Esophagus muscularis mucosa (tissue), 4 donors: ENCODE measurements around the gene CUX1. TPM values are rescaled to one million over a fixed set of nuclear protein-coding genes. Genes with fewer than 3 reads are reported as not detected.
"Not testable (repeated sequence)": the region's sequence is repeated elsewhere in the genome, so short reads cannot be mapped to it uniquely, and the experiment has no call there.

Experiments used
- DNase-seq: peaks from one replicate; pipeline ENCODE4 v3.0.0-alpha.2; 2017; ENCODE audit errors: extremely low spot score
- H3K27ac ChIP-seq, 4 donors: fragments of 200-600 bp; sonication (generic); replicated peaks in 1 of 4; 1 replicate in 3 of 4; 2 replicates in 1 of 4; pipeline ENCODE4 v1.5.1; 2016 to 2019; ENCODE audit warnings: mild to moderate bottlenecking in 1 of 4
- H3K27me3 ChIP-seq, 4 donors: fragments of 200-600 bp; sonication (generic); one replicate each; pipeline versions ENCODE4 v1.5.1 to v1.6.0; 2016 to 2019
- H3K36me3 ChIP-seq, 4 donors: fragments of 200-600 bp; sonication (generic); one replicate each; pipeline ENCODE4 v1.5.1; 2016 to 2019
- H3K4me1 ChIP-seq, 4 donors: fragments of 200-600 bp; sonication (generic); one replicate each; pipeline ENCODE4 v1.5.1; 2016 to 2019
- H3K4me3 ChIP-seq, 4 donors: fragments of 200-600 bp; sonication (generic); 1 replicate in 2 of 4; 2 replicates in 2 of 4; pipeline ENCODE4 v1.5.1; 2016 to 2019; ENCODE audit warnings: mild to moderate bottlenecking in 4 of 4, moderate library complexity in 1 of 4
- H3K9me3 ChIP-seq, 4 donors: fragments of 200-600 bp; sonication (generic); 1 replicate in 3 of 4; 2 replicates in 1 of 4; pipeline ENCODE4 v1.5.1; 2016 to 2019
- CTCF ChIP-seq, 3 experiments: fragments of 200-600 bp in 2 of 3; fragments of 450-650 bp in 1 of 3; sonication (generic) in 2 of 3; IDR thresholded peaks; one replicate each; pipeline ENCODE4 v1.5.1; 2017 to 2019; ENCODE audit warnings: antibody characterized with exemption in 3 of 3, mild to moderate bottlenecking in 2 of 3, moderate library complexity in 1 of 3
- EP300 ChIP-seq: sonication (generic); formaldehyde crosslinking; IDR thresholded peaks from one replicate; pipeline ENCODE4 v1.6.1; 2017; ENCODE audit warnings: antibody characterized with exemption
- POLR2A ChIP-seq: fragments of 450-650 bp; IDR thresholded peaks from one replicate; pipeline ENCODE4 v1.6.1; 2017; ENCODE audit warnings: antibody characterized with exemption, moderate library complexity, mild to moderate bottlenecking, low read depth
- POLR2AphosphoS5 ChIP-seq, 2 donors: sonication (generic); formaldehyde crosslinking; IDR thresholded peaks; one replicate each; pipeline ENCODE4 v1.6.1; 2017; ENCODE audit warnings: antibody characterized with exemption in 2 of 2
- WGBS: methylation state at CpG from one replicate; pipeline ENCODE4 v1.1.5; 2018; 5-methylcytosine and 5-hydroxymethylcytosine counted together
- intact Hi-C: fragments of 100-400 bp; cut with DNase I; formaldehyde crosslinking; loops from one replicate; pipeline ENCODE4 v1.15.1; 2023
- total RNA-seq, 4 donors: library from RNA; depleted of rRNA; stranded (reverse); fragments of >200 nt; gene quantifications; one replicate each; pipeline versions ENCODE4 v1.1.0 to v1.2.1, GENCODE V29; 2016

Gene CUX1
- total RNA-seq, 4 donors from 2014 or later, result 61.5 to 136 (median 92.3) TPM

GRCh38 chr7:101985057-101985902 is 167.9 kb downstream of the CUX1 start:
- no peaks in the 10 kb centered on the region for H3K9me3 ChIP-seq
- H3K36me3 ChIP-seq, result no peaks in the 10 kb centered on the region
- no peak overlapping the region for H3K4me3 ChIP-seq
- TF ChIP-seq EP300 (no peak), POLR2AphosphoS5 (IDR thresholded peaks at IDR 0.05) (no peak), CTCF (IDR thresholded peaks at IDR 0.05) (no peak), POLR2A (no peak)
- H3K27me3 ChIP-seq, result no peaks in the 10 kb centered on the region
- DNase-seq, result no peak
- 68% methylated on average over 14 of the region's 14 CpGs for WGBS
- H3K27ac ChIP-seq, result no peak overlapping the region
- intact Hi-C loops, result no loop called here
- H3K4me1 ChIP-seq, result peaks cover 8 to 25% (median 19%) of the 10 kb centered on the region in 4 donors

- intact Hi-C loops, result no loop called here
- no peak overlapping the region for H3K4me3 ChIP-seq
- no peaks in the 10 kb centered on the region for H3K36me3 ChIP-seq
- 73% methylated on average over 16 of the region's 16 CpGs for WGBS
- peaks cover 8 to 25% (median 19%) of the 10 kb centered on the region in 4 donors for H3K4me1 ChIP-seq
- H3K27me3 ChIP-seq, result no peaks in the 10 kb centered on the region
- no peak for TF ChIP-seq CTCF (IDR thresholded peaks at IDR 0.05)
- DNase-seq, result no peak
- peak overlapping the region in 1 of 4 donors; percentile 38 for H3K27ac ChIP-seq
- no peaks in the 10 kb centered on the region for H3K9me3 ChIP-seq
Measured at GRCh38 chr7:101985903-101986734, 168.7 kb downstream of the CUX1 start.

GRCh38 chr7:101987494-101987893 is 170.1 kb downstream of the CUX1 start:
- no peak for TF ChIP-seq EP300
- TF ChIP-seq CTCF (IDR thresholded peaks at IDR 0.05), result no peak
- no peak for TF ChIP-seq POLR2AphosphoS5 (IDR thresholded peaks at IDR 0.05)
- TF ChIP-seq POLR2A, result no peak
- no peak overlapping the region for H3K27ac ChIP-seq
- DNase-seq, result no peak
- no peak overlapping the region for H3K4me3 ChIP-seq
- H3K4me1 ChIP-seq, result peaks cover 8 to 25% (median 19%) of the 10 kb centered on the region in 4 donors
- H3K27me3 ChIP-seq, result no peaks in the 10 kb centered on the region
- WGBS, result 87% methylated on average over 13 of the region's 13 CpGs
- H3K9me3 ChIP-seq, result no peaks in the 10 kb centered on the region
- H3K36me3 ChIP-seq, result no peaks in the 10 kb centered on the region
- intact Hi-C loops, result no loop called here

- H3K27ac ChIP-seq, H3K36me3 ChIP-seq, intact Hi-C loops, H3K27me3 ChIP-seq, H3K9me3 ChIP-seq, H3K4me3 ChIP-seq, DNase-seq: not testable (repeated sequence)
- H3K4me1 ChIP-seq, result peaks cover 8 to 25% (median 19%) of the 10 kb centered on the region in 4 donors
- 79% methylated on average over 10 of the region's 10 CpGs for WGBS
Measured at GRCh38 chr7:101988060-101988459, 170.6 kb downstream of the CUX1 start.

GRCh38 chr7:101988513-101988912 is 171.1 kb downstream of the CUX1 start:
- no peak for DNase-seq
- Histone ChIP-seq H3K4me1 (peaks cover 8 to 25% (median 19%) of the 10 kb centered on the region in 4 donors), H3K36me3 (no peaks in the 10 kb centered on the region), H3K4me3 (no peak overlapping the region), H3K27me3 (no peaks in the 10 kb centered on the region), H3K9me3 (no peaks in the 10 kb centered on the region), H3K27ac (no peak overlapping the region)
- TF ChIP-seq EP300, result no peak
- TF ChIP-seq POLR2AphosphoS5 (IDR thresholded peaks at IDR 0.05), result no peak
- TF ChIP-seq CTCF (IDR thresholded peaks at IDR 0.05), result no peak
- no peak for TF ChIP-seq POLR2A
- WGBS, result 97% methylated on average over 9 of the region's 9 CpGs
- intact Hi-C loops, result no loop called here
